Naive thymus-derived CD8-positive, alpha-beta T cell (primary cell): ENCODE results near the gene COL17A1. TPM values are rescaled to one million over a fixed set of nuclear protein-coding genes. Genes with fewer than 3 reads are reported as not detected.
A peak's percentile ranks its signal among the peaks of the same experiment; 100 is the strongest.

Experiments
- ATAC-seq, 2 donors: fragments of 150-1000 bp; cut with Tn5 transposase in 1 of 2; sonication (Bioruptor Pico), chemical (Tn5 transposase) in 1 of 2; 1 replicate in 1 of 2; 2 replicates in 1 of 2; pipeline ENCODE4 v1.10.0; 2021; ENCODE audit warnings: mild to moderate bottlenecking in 2 of 2, moderate library complexity in 2 of 2
- POLR2A ChIA-PET: fragments of 350-600 bp; sonication (Branson Sonifier 250); formaldehyde crosslinking; loops from one replicate; lab custom pipeline; 2021; ENCODE audit warnings: antibody characterized with exemption; lab: Charles Lee
- DNase-seq, 10 donors: peaks; one replicate each; pipeline versions ENCODE4 v3.0.0 to v3.0.0-alpha.2; 2020 to 2022
- H3K27ac Mint-ChIP-seq, 10 donors: one replicate each; pipeline ENCODE4 v1.8.0; 2020 to 2022; ENCODE audit warnings: mild to moderate bottlenecking in 10 of 10, mixed read lengths in 10 of 10, moderate library complexity in 4 of 10, inconsistent platforms in 1 of 10
- H3K27me3 Mint-ChIP-seq, 5 donors: one replicate each; pipeline ENCODE4 v1.8.0; 2021 to 2022; ENCODE audit warnings: mixed read lengths in 5 of 5
- H3K36me3 Mint-ChIP-seq, 3 donors: one replicate each; pipeline ENCODE4 v1.8.0; 2020 to 2022; ENCODE audit warnings: mixed read lengths in 3 of 3, mild to moderate bottlenecking in 2 of 3, inconsistent platforms in 1 of 3
- H3K4me1 Mint-ChIP-seq, 4 donors: one replicate each; pipeline ENCODE4 v1.8.0; 2021 to 2022; ENCODE audit warnings: mixed read lengths in 4 of 4
- H3K4me3 Mint-ChIP-seq, 10 donors: one replicate each; pipeline ENCODE4 v1.8.0; 2020 to 2022; ENCODE audit warnings: mild to moderate bottlenecking in 10 of 10, mixed read lengths in 10 of 10, moderate library complexity in 6 of 10, inconsistent platforms in 1 of 10
- H3K9me3 Mint-ChIP-seq, 9 donors: one replicate each; pipeline ENCODE4 v1.8.0; 2020 to 2022; ENCODE audit warnings: mixed read lengths in 9 of 9, mild to moderate bottlenecking in 3 of 9, inconsistent platforms in 1 of 9, moderate library complexity in 1 of 9
- polyA plus RNA-seq, 3 donors: library from polyadenylated mRNA; unstranded; fragments of 300-500 nt; fragmentation: Illumina TruSeq; gene quantifications; one replicate each; pipeline ENCODE4 v1.2.3, GENCODE V29; 2021
- total RNA-seq, 8 experiments: library from RNA in 2 of 8; stranded (reverse) in 2 of 8; gene quantifications; one replicate each; pipeline ENCODE4 v1.2.3 and lab custom pipeline; 2021 to 2026

COL17A1 gene
- total and polyA plus RNA-seq, 5 experiments from 2014 or later: not detected

- no peak overlapping the region for H3K4me3 Mint-ChIP-seq
- H3K27ac Mint-ChIP-seq: no peak overlapping the region
- H3K4me1 Mint-ChIP-seq: peaks cover 0 to 5% (median 3%) of the 10 kb centered on the region in 4 donors
- POLR2A ChIA-PET: no interaction called here
- peaks cover 0 to 21% (median 2%) of the 10 kb centered on the region in 3 donors for H3K36me3 Mint-ChIP-seq
- ATAC-seq: no peak
- H3K27me3 Mint-ChIP-seq: no peaks in the 10 kb centered on the region
- no peaks in the 10 kb centered on the region for H3K9me3 Mint-ChIP-seq
- DNase-seq: no peak
Measured at GRCh38 chr10:104034401-104035193, 51.1 kb downstream of the COL17A1 start.

DNA sequence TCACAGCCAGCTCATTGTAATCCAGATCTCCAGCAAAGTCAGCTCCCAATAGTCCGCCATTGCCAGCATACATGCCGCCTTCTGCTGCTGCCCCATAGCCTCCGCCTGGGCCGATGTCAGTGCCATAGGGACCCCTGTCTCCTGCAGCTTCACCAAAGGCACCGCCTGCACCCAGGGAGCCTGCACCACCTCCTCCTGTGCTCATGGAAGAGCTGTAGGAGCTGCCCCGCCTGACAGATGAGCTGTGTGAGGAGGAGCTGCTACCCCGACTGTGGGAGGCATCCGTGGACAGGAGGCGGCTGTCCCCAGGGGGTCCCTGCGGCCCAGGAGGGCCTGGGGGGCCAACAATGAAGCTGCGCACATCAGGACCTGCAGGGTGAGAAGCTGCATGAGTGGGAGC lies 51.7 kb downstream of the COL17A1 start:
- no peaks in the 10 kb centered on the region for H3K27me3 Mint-ChIP-seq
- no peaks in the 10 kb centered on the region for H3K9me3 Mint-ChIP-seq
- H3K27ac Mint-ChIP-seq: peak overlapping the region in 2 of 10 donors; percentile 52 to 84
- H3K36me3 Mint-ChIP-seq: peaks cover 0 to 28% (median 4%) of the 10 kb centered on the region in 3 donors
- ATAC-seq (no peak), DNase-seq (no peak)
- no peak overlapping the region for H3K4me3 Mint-ChIP-seq
- peaks cover 0 to 5% (median 3%) of the 10 kb centered on the region in 4 donors for H3K4me1 Mint-ChIP-seq
- POLR2A ChIA-PET: no interaction called here

- peaks cover 0 to 32% (median 4%) of the 10 kb centered on the region in 3 donors for H3K36me3 Mint-ChIP-seq
- POLR2A ChIA-PET: no interaction called here
- peak overlapping the region in 3 of 10 donors; percentile 37 to 84 (median 52) for H3K27ac Mint-ChIP-seq
- no peaks in the 10 kb centered on the region for H3K27me3 Mint-ChIP-seq
- DNase-seq: no peak
- H3K9me3 Mint-ChIP-seq: no peaks in the 10 kb centered on the region
- ATAC-seq: no peak
- H3K4me3 Mint-ChIP-seq: no peak overlapping the region
- peaks cover 0 to 5% (median 3%) of the 10 kb centered on the region in 4 donors for H3K4me1 Mint-ChIP-seq
Measured at GRCh38 chr10:104033401-104033930, 52.2 kb downstream of the COL17A1 start.

- Mint-ChIP-seq H3K4me1 (peaks cover 0 to 8% (median 3%) of the 10 kb centered on the region in 4 donors), H3K27me3 (no peaks in the 10 kb centered on the region), H3K9me3 (no peaks in the 10 kb centered on the region), H3K36me3 (peaks cover 0 to 42% (median 4%) of the 10 kb centered on the region in 3 donors), H3K27ac (peak overlapping the region in 4 of 10 donors; percentile 17 to 58 (median 44)), H3K4me3 (no peak overlapping the region)
- DNase-seq (no peak), ATAC-seq (no peak)
- POLR2A ChIA-PET: no interaction called here
Measured at GRCh38 chr10:104032144-104032775, 53.4 kb downstream of the COL17A1 start.

DNA sequence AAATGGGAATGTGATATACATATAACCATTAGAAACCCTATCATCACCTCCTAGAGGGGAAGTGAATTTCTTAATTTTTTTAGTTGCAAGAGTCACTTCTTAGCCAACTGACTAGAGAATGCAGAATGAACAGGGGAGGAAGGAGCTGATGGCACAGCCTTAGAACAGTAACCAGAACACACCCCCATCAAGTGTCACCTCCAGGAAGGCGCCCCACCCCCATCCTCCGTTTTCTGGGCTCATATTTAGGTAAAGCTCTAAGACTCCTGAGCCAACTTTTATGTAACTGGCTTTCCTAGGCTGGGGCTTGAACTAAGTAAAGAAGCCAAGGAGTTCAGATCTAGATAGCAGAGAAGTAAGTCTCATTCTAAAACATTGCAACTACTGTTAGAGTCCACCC lies 54.0 kb downstream of the COL17A1 start:
- peaks cover 0 to 8% (median 3%) of the 10 kb centered on the region in 4 donors for H3K4me1 Mint-ChIP-seq
- H3K27ac Mint-ChIP-seq: peak overlapping the region in 2 of 10 donors; percentile 3 to 39
- DNase-seq (no peak), ATAC-seq (no peak)
- H3K36me3 Mint-ChIP-seq: peaks cover 0 to 46% (median 7%) of the 10 kb centered on the region in 3 donors
- no peaks in the 10 kb centered on the region for H3K9me3 Mint-ChIP-seq
- H3K27me3 Mint-ChIP-seq: no peaks in the 10 kb centered on the region
- POLR2A ChIA-PET: no interaction called here
- no peak overlapping the region for H3K4me3 Mint-ChIP-seq

GRCh38 chr10:104029521-104029860 lies 56.2 kb downstream of the COL17A1 start:
- no peaks in the 10 kb centered on the region for H3K9me3 Mint-ChIP-seq
- H3K27ac Mint-ChIP-seq: peak overlapping the region in 1 of 10 donors; percentile 66
- POLR2A ChIA-PET: no interaction called here
- H3K36me3 Mint-ChIP-seq: peaks cover 4 to 66% (median 7%) of the 10 kb centered on the region in 3 donors
- DNase-seq (no peak), ATAC-seq (no peak)
- H3K27me3 Mint-ChIP-seq: no peaks in the 10 kb centered on the region
- H3K4me1 Mint-ChIP-seq: peaks cover 0 to 5% (median 3%) of the 10 kb centered on the region in 4 donors
- H3K4me3 Mint-ChIP-seq: no peak overlapping the region

- DNase-seq (no peak), ATAC-seq (no peak)
- Mint-ChIP-seq H3K4me3 (no peak overlapping the region), H3K27ac (peak overlapping the region in 3 of 10 donors; percentile 28 to 66 (median 40)), H3K27me3 (no peaks in the 10 kb centered on the region), H3K4me1 (peaks cover 0 to 7% (median 3%) of the 10 kb centered on the region in 4 donors), H3K9me3 (no peaks in the 10 kb centered on the region), H3K36me3 (peaks cover 7 to 71% (median 10%) of the 10 kb centered on the region in 3 donors)
- POLR2A ChIA-PET: interaction anchor here (0.6 to 0.7 kb wide), 2 partner anchors 38 to 63 kb away, joined by 5 to 8 read pairs; no protein-coding TSS in a partner anchor
Measured at GRCh38 chr10:104028823-104029520, 56.7 kb downstream of the COL17A1 start.

DNA sequence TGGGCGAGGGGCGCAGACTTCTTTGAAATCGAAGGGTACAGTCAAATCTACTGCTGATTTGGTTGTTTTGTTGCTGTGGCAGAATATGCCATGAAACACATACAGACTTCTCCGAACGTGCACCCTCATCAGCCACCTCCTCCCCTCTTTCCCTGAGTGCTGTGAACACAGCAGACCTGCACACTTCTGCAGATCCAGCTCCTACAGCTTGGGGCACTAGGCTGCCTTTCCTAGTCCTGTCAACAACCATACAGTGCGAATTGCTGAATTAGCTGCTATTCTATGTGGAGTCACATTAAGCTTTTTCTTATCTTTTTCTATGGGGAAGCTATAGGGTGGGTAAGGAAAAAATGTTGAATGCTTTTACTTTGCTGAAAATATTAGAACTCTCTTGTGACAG lies 57.5 kb downstream of the COL17A1 start:
- peaks cover 7 to 80% (median 18%) of the 10 kb centered on the region in 3 donors for H3K36me3 Mint-ChIP-seq
- H3K4me1 Mint-ChIP-seq: peaks cover 0 to 7% (median 3%) of the 10 kb centered on the region in 4 donors
- no peaks in the 10 kb centered on the region for H3K9me3 Mint-ChIP-seq
- DNase-seq: peak in 1 of 10 donors; percentile 8
- H3K27me3 Mint-ChIP-seq: no peaks in the 10 kb centered on the region
- H3K27ac Mint-ChIP-seq: peak overlapping the region in 3 of 10 donors; percentile 4 to 58 (median 28)
- ATAC-seq: peak; percentile 68 to 91
- POLR2A ChIA-PET: interaction anchor here (0.6 to 0.7 kb wide), 2 partner anchors 39 to 62 kb away, joined by 5 to 8 read pairs; no protein-coding TSS in a partner anchor
- no peak overlapping the region for H3K4me3 Mint-ChIP-seq

GRCh38 chr10:104026762-104027161 lies 58.9 kb downstream of the COL17A1 start:
- H3K27me3 Mint-ChIP-seq: no peaks in the 10 kb centered on the region
- peaks cover 16 to 82% (median 28%) of the 10 kb centered on the region in 3 donors for H3K36me3 Mint-ChIP-seq
- POLR2A ChIA-PET: no interaction called here

DNA sequence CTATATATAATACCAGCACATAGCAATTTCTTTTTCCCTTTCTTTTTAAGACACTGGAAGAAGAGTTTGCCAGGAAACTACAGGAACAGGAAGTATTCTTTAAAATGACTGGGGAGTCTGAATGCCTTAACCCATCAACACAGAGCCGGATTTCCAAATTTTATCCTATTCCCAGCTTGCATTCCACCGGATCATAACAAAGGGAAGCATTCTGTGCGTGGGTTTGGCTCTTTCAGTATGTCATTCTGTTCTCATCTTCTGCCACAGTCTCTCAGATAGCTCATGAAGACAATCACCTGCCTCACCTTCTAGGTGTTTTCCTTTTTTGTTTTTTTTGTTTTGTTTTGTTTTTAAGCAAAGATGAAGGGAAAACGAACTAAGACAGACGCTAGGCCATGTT lies 60.2 kb downstream of the COL17A1 start:
- POLR2A ChIA-PET: no interaction called here
- H3K27ac Mint-ChIP-seq: peak overlapping the region in 1 of 10 donors; percentile 38
- DNase-seq (no peak), ATAC-seq (no peak)
- H3K4me1 Mint-ChIP-seq: peaks cover 0 to 13% (median 0%) of the 10 kb centered on the region in 4 donors
- no peaks in the 10 kb centered on the region for H3K27me3 Mint-ChIP-seq
- peaks cover 20 to 88% (median 29%) of the 10 kb centered on the region in 3 donors for H3K36me3 Mint-ChIP-seq
- H3K9me3 Mint-ChIP-seq: no peaks in the 10 kb centered on the region
- H3K4me3 Mint-ChIP-seq: no peak overlapping the region

More at GRCh38 chr10:104026762-104027161, 58.9 kb downstream of the COL17A1 start:
- ATAC-seq (no peak), DNase-seq (no peak)
- H3K9me3 Mint-ChIP-seq: no peaks in the 10 kb centered on the region
- H3K27ac Mint-ChIP-seq: no peak overlapping the region
- H3K4me1 Mint-ChIP-seq: peaks cover 0 to 12% (median 2%) of the 10 kb centered on the region in 4 donors
- H3K4me3 Mint-ChIP-seq: no peak overlapping the region

- POLR2A ChIA-PET: no interaction called here
- Mint-ChIP-seq H3K36me3 (peaks cover 27 to 95% (median 29%) of the 10 kb centered on the region in 3 donors), H3K27ac (peak overlapping the region in 6 of 10 donors; percentile 8 to 76 (median 34))
Measured at GRCh38 chr10:104022026-104022425, 63.7 kb downstream of the COL17A1 start.

DNA sequence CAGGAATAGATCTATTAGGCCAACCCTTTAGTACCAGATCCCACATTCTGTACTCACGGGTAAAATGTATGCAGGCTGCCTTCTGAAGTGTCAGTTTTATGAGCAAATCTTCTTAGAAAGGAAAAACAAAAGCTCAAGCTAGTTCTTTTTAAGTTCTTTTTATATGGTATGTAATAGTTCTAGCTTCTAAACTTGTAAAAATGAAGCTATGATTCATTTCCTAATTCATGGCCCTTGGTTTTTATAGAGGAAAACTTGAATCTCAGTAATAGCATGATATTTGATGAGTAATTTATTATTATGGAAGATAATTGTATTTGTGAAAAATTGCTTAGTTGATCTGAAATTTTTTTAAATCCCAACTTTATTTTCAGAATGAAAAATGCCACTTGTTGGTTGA lies 64.4 kb downstream of the COL17A1 start:
- DNase-seq (no peak), ATAC-seq (no peak)
- H3K4me3 Mint-ChIP-seq: no peak overlapping the region
- POLR2A ChIA-PET: interaction anchor here (1.0 kb wide), 1 partner anchor 100 kb away, joined by 5 read pairs; no protein-coding TSS in a partner anchor
- H3K4me1 Mint-ChIP-seq: peaks cover 0 to 12% (median 0%) of the 10 kb centered on the region in 4 donors
- peak overlapping the region in 1 of 10 donors; percentile 76 for H3K27ac Mint-ChIP-seq
- peaks cover 26 to 95% (median 29%) of the 10 kb centered on the region in 3 donors for H3K36me3 Mint-ChIP-seq
- no peaks in the 10 kb centered on the region for H3K9me3 Mint-ChIP-seq
- no peaks in the 10 kb centered on the region for H3K27me3 Mint-ChIP-seq

More at GRCh38 chr10:104022026-104022425, 63.7 kb downstream of the COL17A1 start:
- ATAC-seq (no peak), DNase-seq (no peak)
- H3K9me3 Mint-ChIP-seq: no peaks in the 10 kb centered on the region
- peak overlapping the region in 1 of 10 donors; percentile 5 for H3K4me3 Mint-ChIP-seq
- no peaks in the 10 kb centered on the region for H3K27me3 Mint-ChIP-seq
- peaks cover 0 to 12% (median 0%) of the 10 kb centered on the region in 4 donors for H3K4me1 Mint-ChIP-seq
